CD8-positive, alpha-beta memory T cell (primary cell): ENCODE measurements around the gene PROM2. TPM values are rescaled to one million over a fixed set of nuclear protein-coding genes. Genes with fewer than 3 reads are reported as not detected.

ENCODE experiments used
- CTCF ChIA-PET: fragments of 350-600 bp; sonication (Branson Sonifier 250); formaldehyde crosslinking; loops from one replicate; lab custom pipeline; 2021; ENCODE audit warnings: antibody characterized with exemption; lab: Charles Lee
- POLR2A ChIA-PET: fragments of 350-600 bp; sonication (Branson Sonifier 250); formaldehyde crosslinking; loops from one replicate; lab custom pipeline; 2021; ENCODE audit warnings: antibody characterized with exemption; lab: Charles Lee
- DNase-seq, 5 donors: peaks; one replicate each; pipeline versions ENCODE4 v3.0.0 to v3.0.0-alpha.2; 2020 to 2022; ENCODE audit warnings: mixed read lengths in 1 of 5
- H3K27ac ChIP-seq: one replicate; pipeline ENCODE4 v1.7.0; 2013; ENCODE audit warnings: low read depth, mild to moderate bottlenecking, low read length, moderate library complexity
- H3K27me3 ChIP-seq: 2 replicates; pipeline ENCODE4 v1.7.0; 2013; ENCODE audit warnings: low read length, mild to moderate bottlenecking; ENCODE audit not compliant: insufficient read depth, poor library complexity, severe bottlenecking
- H3K36me3 ChIP-seq: 2 replicates; pipeline ENCODE4 v1.7.0; 2013; ENCODE audit warnings: mild to moderate bottlenecking, low read length, moderate library complexity; ENCODE audit not compliant: insufficient read depth
- H3K4me1 ChIP-seq: 2 replicates; pipeline ENCODE4 v1.7.0; 2013; ENCODE audit warnings: mild to moderate bottlenecking, low read length, moderate library complexity; ENCODE audit not compliant: insufficient read depth
- H3K4me3 ChIP-seq: 2 replicates; pipeline ENCODE4 v1.7.0; 2013; ENCODE audit warnings: mild to moderate bottlenecking, low read length
- H3K9me3 ChIP-seq: 2 replicates; pipeline ENCODE4 v1.7.0; 2013; ENCODE audit warnings: mild to moderate bottlenecking, low read length
- H3K27ac Mint-ChIP-seq, 8 donors: one replicate each; pipeline ENCODE4 v1.8.0; 2020 to 2021; ENCODE audit warnings: mixed read lengths in 8 of 8, mild to moderate bottlenecking in 6 of 8, inconsistent platforms in 3 of 8, moderate library complexity in 3 of 8
- H3K27me3 Mint-ChIP-seq, 2 donors: one replicate each; pipeline ENCODE4 v1.8.0; 2020 to 2021; ENCODE audit warnings: mixed read lengths in 2 of 2, mild to moderate bottlenecking in 1 of 2, moderate library complexity in 1 of 2
- H3K36me3 Mint-ChIP-seq, 3 donors: one replicate each; pipeline ENCODE4 v1.8.0; 2020 to 2021; ENCODE audit warnings: mixed read lengths in 3 of 3, inconsistent platforms in 1 of 3, mild to moderate bottlenecking in 1 of 3
- H3K4me1 Mint-ChIP-seq, 3 donors: one replicate each; pipeline ENCODE4 v1.8.0; 2020 to 2021; ENCODE audit warnings: mixed read lengths in 3 of 3, inconsistent platforms in 1 of 3, mild to moderate bottlenecking in 1 of 3
- H3K4me3 Mint-ChIP-seq, 7 donors: one replicate each; pipeline ENCODE4 v1.8.0; 2020 to 2021; ENCODE audit warnings: mixed read lengths in 7 of 7, mild to moderate bottlenecking in 6 of 7, moderate library complexity in 4 of 7, inconsistent platforms in 2 of 7
- H3K9me3 Mint-ChIP-seq, 5 donors: one replicate each; pipeline ENCODE4 v1.8.0; 2020 to 2022; ENCODE audit warnings: mixed read lengths in 5 of 5, mild to moderate bottlenecking in 3 of 5, moderate library complexity in 2 of 5, inconsistent platforms in 1 of 5
- polyA plus RNA-seq: library from polyadenylated mRNA; unstranded; fragments of 300-500 nt; fragmentation: Illumina TruSeq; gene quantifications from one replicate; pipeline ENCODE4 v1.2.3, GENCODE V29; 2021
- total RNA-seq, 2 experiments: library from RNA; stranded (reverse); gene quantifications; one replicate each; pipeline ENCODE4 v1.2.3, GENCODE V29; 2021

PROM2 gene
- total and polyA plus RNA-seq, 3 experiments from 2014 or later, result 0.18 to 0.46 TPM; not detected in 1

DNA sequence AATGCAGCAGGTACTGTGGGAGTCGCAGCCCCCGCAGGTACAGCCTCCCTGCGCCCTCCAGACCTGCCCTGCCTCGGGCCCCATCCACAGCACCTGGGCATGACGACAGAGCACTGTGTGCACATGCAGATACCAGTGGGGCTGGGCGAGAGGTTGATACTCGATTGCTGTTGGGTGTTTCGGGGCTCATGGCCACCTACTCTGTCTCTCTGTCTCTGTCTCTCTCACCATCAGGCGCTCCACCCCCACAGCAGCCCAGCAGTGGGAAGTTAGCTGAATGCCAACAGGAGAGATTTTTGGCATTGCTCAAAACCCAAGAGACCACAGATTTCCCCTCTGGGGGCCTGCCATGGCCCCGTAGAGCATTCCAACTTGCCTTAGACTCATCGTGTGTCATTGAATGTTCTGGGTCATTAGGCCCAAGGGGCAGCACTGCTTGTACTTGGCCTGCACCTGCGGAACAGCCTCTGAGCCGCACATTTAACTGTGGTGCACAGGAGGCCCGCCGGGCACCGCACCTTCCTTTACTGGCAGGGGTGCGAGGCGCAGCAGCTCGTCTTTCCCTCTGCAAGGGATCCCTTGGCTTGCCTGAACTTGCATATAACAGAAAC is 41.7 kb downstream of the PROM2 start:
- Histone ChIP-seq H3K4me1 (no peaks in the 10 kb centered on the region), H3K9me3 (no peaks in the 10 kb centered on the region), H3K36me3 (no peaks in the 10 kb centered on the region), H3K27ac (no peak overlapping the region), H3K4me3 (no peak overlapping the region), H3K27me3 (no peaks in the 10 kb centered on the region)
- ChIA-PET CTCF (no interaction called here), POLR2A (no interaction called here)
- H3K27me3 Mint-ChIP-seq, result peaks cover 2 to 3% of the 10 kb centered on the region in 2 donors
- no peaks in the 10 kb centered on the region for H3K9me3 Mint-ChIP-seq
- no peak for DNase-seq
- no peak overlapping the region for H3K4me3 Mint-ChIP-seq
- no peak overlapping the region for H3K27ac Mint-ChIP-seq
- no peaks in the 10 kb centered on the region for H3K4me1 Mint-ChIP-seq
- no peaks in the 10 kb centered on the region for H3K36me3 Mint-ChIP-seq

DNA sequence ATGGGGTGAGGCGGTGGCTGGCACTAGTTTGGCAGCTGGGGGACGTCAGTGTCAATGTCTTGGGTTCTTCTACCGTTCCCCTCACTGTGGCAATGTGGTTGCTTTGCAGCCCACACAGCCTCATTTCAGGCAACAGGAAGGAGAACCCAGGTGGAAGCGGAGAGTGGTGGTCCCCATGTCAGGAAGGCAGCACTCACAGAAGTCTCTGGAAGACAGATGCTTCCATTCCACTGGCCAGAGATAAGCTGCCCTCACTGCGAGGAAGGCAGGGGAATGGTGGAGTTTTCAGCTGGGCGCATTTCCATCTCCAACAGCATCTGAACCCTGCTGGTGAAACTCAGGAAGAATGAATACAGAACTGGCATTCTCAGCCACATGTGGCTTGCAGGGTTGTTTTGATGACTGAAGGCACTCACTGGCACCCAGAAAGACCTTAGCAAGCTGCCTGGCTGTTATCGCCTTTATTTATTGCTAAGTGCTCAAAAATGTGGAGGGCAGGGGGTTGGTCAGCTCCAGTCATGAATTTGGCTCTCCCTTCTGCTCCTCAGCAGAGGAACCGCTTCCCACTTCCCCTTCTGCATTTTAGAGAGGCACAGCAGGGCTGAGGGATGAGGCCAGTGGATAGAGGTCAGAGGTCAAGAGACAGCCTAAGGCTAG is 42.3 kb downstream of the PROM2 start:
- ChIA-PET CTCF (no interaction called here), POLR2A (no interaction called here)
- Mint-ChIP-seq H3K27me3 (peaks cover 2 to 3% of the 10 kb centered on the region in 2 donors), H3K4me1 (no peaks in the 10 kb centered on the region), H3K4me3 (no peak overlapping the region), H3K9me3 (no peaks in the 10 kb centered on the region), H3K27ac (no peak overlapping the region), H3K36me3 (no peaks in the 10 kb centered on the region)
- DNase-seq, result no peak
- H3K36me3 ChIP-seq, result no peaks in the 10 kb centered on the region
- no peaks in the 10 kb centered on the region for H3K27me3 ChIP-seq
- no peaks in the 10 kb centered on the region for H3K9me3 ChIP-seq
- no peak overlapping the region for H3K27ac ChIP-seq
- no peaks in the 10 kb centered on the region for H3K4me1 ChIP-seq
- no peak overlapping the region for H3K4me3 ChIP-seq

DNA sequence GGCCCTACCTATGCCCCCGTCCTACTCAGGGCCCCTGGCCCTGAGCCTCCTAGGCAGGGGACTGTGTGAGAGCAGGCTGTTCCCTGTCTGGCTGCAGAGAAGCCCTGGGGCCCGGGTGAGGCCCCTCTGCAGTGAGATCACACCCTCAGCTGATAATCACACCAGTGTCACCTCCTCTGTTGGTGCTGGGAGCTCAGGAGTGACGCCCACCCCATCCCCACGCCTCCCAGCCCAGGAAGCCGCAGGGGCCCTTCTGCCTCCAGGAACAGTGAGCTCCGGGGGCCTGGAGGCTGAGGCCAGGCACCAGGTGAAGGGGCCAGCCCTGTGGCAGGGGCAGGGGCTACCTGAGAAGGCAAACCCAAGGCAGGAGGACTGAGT is 42.9 kb downstream of the PROM2 start:
- CTCF ChIA-PET, result no interaction called here
- Histone ChIP-seq H3K27me3 (no peaks in the 10 kb centered on the region), H3K4me3 (no peak overlapping the region), H3K27ac (no peak overlapping the region), H3K4me1 (no peaks in the 10 kb centered on the region), H3K36me3 (no peaks in the 10 kb centered on the region), H3K9me3 (no peaks in the 10 kb centered on the region)
- Mint-ChIP-seq H3K4me3 (no peak overlapping the region), H3K4me1 (no peaks in the 10 kb centered on the region), H3K27ac (no peak overlapping the region), H3K36me3 (no peaks in the 10 kb centered on the region), H3K27me3 (peaks cover 3% of the 10 kb centered on the region in 2 donors), H3K9me3 (no peaks in the 10 kb centered on the region)
- no peak for DNase-seq
- POLR2A ChIA-PET, result no interaction called here

DNA sequence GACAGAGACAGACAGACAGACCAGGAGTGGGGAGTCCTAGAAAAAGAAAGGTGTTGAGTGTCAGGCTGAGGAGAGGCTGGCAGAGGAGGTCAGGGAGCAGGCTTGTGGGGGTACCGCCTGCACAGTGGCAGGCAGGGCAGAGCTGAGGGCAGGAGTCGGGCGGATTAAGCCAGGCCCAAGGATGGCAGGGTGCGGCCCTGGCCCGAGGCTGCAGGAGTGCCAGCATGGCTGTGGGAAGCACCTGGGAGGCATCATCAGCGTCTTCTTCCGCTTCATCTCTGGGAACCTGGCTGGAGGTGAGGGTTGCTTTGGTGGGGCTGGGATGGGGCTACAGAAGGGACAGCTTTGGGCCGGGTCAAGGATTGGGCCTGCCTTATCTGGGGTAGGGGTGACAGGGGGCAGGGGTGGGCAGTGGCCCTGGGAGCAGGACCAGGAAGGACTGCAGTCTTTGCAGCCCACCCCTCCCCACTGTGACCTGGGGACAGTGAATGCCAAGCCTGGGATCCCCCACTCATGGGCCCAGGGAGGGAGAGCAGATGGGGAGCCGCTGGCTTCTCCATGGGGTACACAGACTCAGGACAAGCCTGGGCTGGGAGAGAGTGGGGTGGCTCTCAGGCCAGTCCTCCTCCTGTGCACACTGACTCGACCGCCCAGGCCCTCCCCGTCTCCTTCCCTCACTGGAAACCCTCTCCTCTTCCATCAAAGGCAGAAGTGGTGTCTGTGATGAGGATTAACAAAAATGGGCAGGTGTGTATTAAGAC is 43.6 kb downstream of the PROM2 start:
- no peak overlapping the region for H3K4me3 Mint-ChIP-seq
- DNase-seq, result no peak
- Histone ChIP-seq H3K4me3 (no peak overlapping the region), H3K27ac (no peak overlapping the region), H3K4me1 (no peaks in the 10 kb centered on the region), H3K36me3 (no peaks in the 10 kb centered on the region), H3K27me3 (no peaks in the 10 kb centered on the region), H3K9me3 (no peaks in the 10 kb centered on the region)
- no peaks in the 10 kb centered on the region for H3K4me1 Mint-ChIP-seq
- CTCF ChIA-PET, result no interaction called here
- peaks cover 3% of the 10 kb centered on the region in 2 donors for H3K27me3 Mint-ChIP-seq
- no peaks in the 10 kb centered on the region for H3K36me3 Mint-ChIP-seq
- H3K27ac Mint-ChIP-seq, result peak overlapping the region in 2 of 8 donors; percentile 63 to 77
- POLR2A ChIA-PET, result no interaction called here
- no peaks in the 10 kb centered on the region for H3K9me3 Mint-ChIP-seq

DNA sequence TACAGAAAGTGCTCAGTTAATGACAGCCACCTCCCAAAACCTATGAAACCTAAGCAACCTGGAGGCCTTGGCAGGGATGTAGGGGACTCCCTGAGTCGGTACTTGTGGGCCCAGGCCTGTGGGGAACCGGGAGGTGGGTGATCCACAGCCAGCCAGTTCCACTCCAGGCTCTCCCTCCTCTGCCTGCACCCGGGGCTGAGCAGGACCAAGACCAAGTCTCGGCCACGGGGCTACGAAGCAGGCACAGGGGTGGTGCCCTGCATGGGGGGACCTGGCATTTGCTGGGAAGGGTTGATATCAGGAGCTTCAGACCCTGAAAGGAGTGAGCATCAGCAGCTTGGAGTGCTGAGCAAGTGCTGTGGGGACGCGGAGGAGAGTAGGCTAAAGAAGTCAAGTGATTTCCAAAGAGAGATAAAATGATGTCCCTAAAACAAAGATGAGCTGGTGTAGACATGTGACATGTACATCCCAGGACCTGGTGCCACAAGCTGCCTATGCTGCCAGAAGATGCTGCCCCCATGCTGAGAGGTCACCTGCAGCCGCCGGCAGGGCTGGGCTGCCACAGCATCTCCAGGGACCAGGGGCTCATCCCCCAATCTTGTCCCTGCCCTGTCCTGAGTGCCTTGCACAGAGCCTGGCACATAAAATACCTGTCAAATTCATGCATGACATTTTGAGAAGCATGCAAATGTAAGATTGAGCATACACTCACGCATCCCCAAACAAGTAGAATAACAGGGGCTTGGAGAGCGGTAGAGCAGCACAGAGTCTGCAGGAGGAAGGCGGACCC is 44.4 kb downstream of the PROM2 start:
- H3K4me1 ChIP-seq, result no peaks in the 10 kb centered on the region
- H3K9me3 ChIP-seq, result no peaks in the 10 kb centered on the region
- ChIA-PET CTCF (no interaction called here), POLR2A (no interaction called here)
- no peaks in the 10 kb centered on the region for H3K36me3 ChIP-seq
- no peaks in the 10 kb centered on the region for H3K36me3 Mint-ChIP-seq
- DNase-seq, result no peak
- H3K9me3 Mint-ChIP-seq, result no peaks in the 10 kb centered on the region
- H3K27me3 Mint-ChIP-seq, result peaks cover 3% of the 10 kb centered on the region in 2 donors
- no peaks in the 10 kb centered on the region for H3K27me3 ChIP-seq
- no peak overlapping the region for H3K4me3 Mint-ChIP-seq
- H3K4me1 Mint-ChIP-seq, result no peaks in the 10 kb centered on the region
- H3K27ac Mint-ChIP-seq, result peak overlapping the region in 2 of 8 donors; percentile 62 to 77
- no peak overlapping the region for H3K27ac ChIP-seq
- H3K4me3 ChIP-seq, result no peak overlapping the region

DNA sequence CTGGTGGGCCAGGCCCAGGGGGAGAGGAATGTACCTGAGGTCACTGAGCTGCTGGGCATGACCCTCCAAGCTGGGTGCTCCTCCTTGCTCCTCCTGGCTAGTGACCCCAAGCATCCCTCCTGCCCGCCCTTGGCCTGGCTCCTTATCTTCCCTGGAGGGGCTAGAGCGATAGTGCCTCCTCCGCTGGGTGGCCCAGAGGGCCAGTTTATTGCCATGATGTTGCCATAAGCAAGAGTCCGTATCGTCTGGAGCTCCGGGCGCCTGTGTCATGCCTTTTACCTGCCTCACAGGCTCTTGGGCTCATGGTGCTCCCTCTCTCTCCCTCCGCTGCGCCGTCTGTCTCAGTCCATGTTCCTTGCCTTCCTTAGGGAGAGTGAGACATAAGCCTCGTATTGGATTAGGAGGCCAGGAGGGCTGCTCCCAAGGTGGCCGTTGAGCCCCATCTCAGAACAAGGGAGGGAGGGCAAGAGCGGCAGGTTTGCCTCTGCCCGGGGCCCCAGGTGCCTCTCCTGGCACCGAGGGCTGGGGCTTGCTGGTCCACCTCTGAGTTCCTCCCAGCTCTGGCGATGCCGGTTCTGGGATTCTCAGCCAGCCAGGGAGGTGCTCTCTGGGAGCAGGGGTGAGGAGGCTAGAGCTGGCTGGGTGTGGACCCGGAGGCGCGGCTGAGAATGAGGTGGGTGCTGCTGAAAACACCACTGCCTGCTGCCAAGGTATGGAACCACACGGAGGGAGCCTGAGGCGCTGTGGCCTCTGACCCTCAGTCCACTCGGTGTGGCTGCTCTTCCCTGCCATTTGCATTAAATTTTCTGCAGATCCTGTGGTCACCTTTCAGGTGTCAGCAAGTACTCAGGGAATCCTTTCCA is 45.5 kb downstream of the PROM2 start:
- no peak overlapping the region for H3K27ac Mint-ChIP-seq
- Histone ChIP-seq H3K4me1 (no peaks in the 10 kb centered on the region), H3K27ac (no peak overlapping the region), H3K9me3 (no peaks in the 10 kb centered on the region), H3K36me3 (no peaks in the 10 kb centered on the region), H3K27me3 (no peaks in the 10 kb centered on the region), H3K4me3 (no peak overlapping the region)
- POLR2A ChIA-PET, result no interaction called here
- peaks cover 3% of the 10 kb centered on the region in 2 donors for H3K27me3 Mint-ChIP-seq
- no peak for DNase-seq
- no peak overlapping the region for H3K4me3 Mint-ChIP-seq
- H3K4me1 Mint-ChIP-seq, result no peaks in the 10 kb centered on the region
- H3K9me3 Mint-ChIP-seq, result no peaks in the 10 kb centered on the region
- CTCF ChIA-PET, result no interaction called here
- H3K36me3 Mint-ChIP-seq, result no peaks in the 10 kb centered on the region

DNA sequence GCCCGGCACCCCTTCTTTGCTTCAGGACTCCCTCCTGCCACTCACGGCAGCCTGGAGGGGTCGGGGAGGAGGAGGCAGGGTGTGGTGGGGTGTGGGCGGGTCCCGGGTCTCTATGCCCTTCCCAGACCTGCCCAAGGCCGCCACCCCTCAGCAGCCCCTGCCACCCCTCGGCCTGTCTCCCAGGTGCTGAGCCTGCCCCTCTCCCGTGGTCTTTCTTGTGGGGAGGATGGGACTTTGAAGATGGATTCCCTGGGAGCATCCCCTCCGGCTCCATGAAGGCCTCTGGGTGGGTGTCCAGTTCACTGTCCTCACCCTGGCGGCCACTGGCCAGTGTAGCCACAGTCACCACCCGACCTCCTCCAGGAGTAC is 46.1 kb downstream of the PROM2 start:
- Mint-ChIP-seq H3K27ac (no peak overlapping the region), H3K4me3 (no peak overlapping the region), H3K27me3 (peaks cover 0 to 3% of the 10 kb centered on the region in 2 donors), H3K4me1 (no peaks in the 10 kb centered on the region), H3K36me3 (no peaks in the 10 kb centered on the region), H3K9me3 (no peaks in the 10 kb centered on the region)
- H3K36me3 ChIP-seq, result no peaks in the 10 kb centered on the region
- DNase-seq, result no peak
- CTCF ChIA-PET, result no interaction called here
- no peaks in the 10 kb centered on the region for H3K27me3 ChIP-seq
- no peaks in the 10 kb centered on the region for H3K4me1 ChIP-seq
- POLR2A ChIA-PET, result no interaction called here
- no peak overlapping the region for H3K4me3 ChIP-seq
- no peak overlapping the region for H3K27ac ChIP-seq
- H3K9me3 ChIP-seq, result no peaks in the 10 kb centered on the region
